Tibial artery (tissue), 4 donors: ENCODE results near the gene CREB5.

Experiments
- DNase-seq, 2 donors: peaks; one replicate each; pipeline ENCODE4 v3.0.0-alpha.2; 2019
- H3K27ac ChIP-seq, 2 donors: fragments of 200-600 bp; sonication (generic) in 1 of 2; 1 replicate in 1 of 2; 2 replicates in 1 of 2; pipeline ENCODE4 v1.5.1; 2018 to 2019; ENCODE audit warnings: mild to moderate bottlenecking in 1 of 2
- H3K27me3 ChIP-seq, 2 donors: fragments of 200-600 bp; sonication (generic) in 1 of 2; one replicate each; pipeline versions ENCODE4 v1.5.1 to v1.6.0; 2016 to 2019
- H3K36me3 ChIP-seq, 3 donors: fragments of 200-600 bp; sonication (generic) in 2 of 3; one replicate each; pipeline ENCODE4 v1.5.1; 2016 to 2019; ENCODE audit warnings: mild to moderate bottlenecking in 2 of 3
- H3K4me1 ChIP-seq, 4 donors: fragments of 200-600 bp; sonication (generic) in 2 of 4; 1 replicate in 3 of 4; 2 replicates in 1 of 4; pipeline ENCODE4 v1.5.1; 2016 to 2019
- H3K4me3 ChIP-seq, 2 donors: fragments of 200-600 bp; sonication (generic) in 1 of 2; 1 replicate in 1 of 2; 2 replicates in 1 of 2; pipeline ENCODE4 v1.5.1; 2018 to 2019; ENCODE audit warnings: mild to moderate bottlenecking in 2 of 2
- H3K9me3 ChIP-seq, 3 donors: fragments of 200-600 bp; sonication (generic) in 1 of 3; one replicate each; pipeline ENCODE4 v1.5.1; 2016 to 2019
- CTCF ChIP-seq, 2 experiments: fragments of 200-600 bp in 1 of 2; fragments of 450-650 bp in 1 of 2; IDR thresholded peaks; one replicate each; pipeline ENCODE4 v1.5.1; 2017 to 2019; ENCODE audit warnings: antibody characterized with exemption in 2 of 2, mild to moderate bottlenecking in 1 of 2, moderate library complexity in 1 of 2
- intact Hi-C: fragments of 100-400 bp; cut with DNase I; formaldehyde crosslinking; loops from one replicate; pipeline ENCODE4 v1.15.0; 2023; ENCODE audit warnings: low total_unique reads

Gene CREB5

GRCh38 chr7:28565980-28566379 lies 153.7 kb downstream of the CREB5 start:
- no peaks in the 10 kb centered on the region for H3K27me3 ChIP-seq
- H3K4me1 ChIP-seq: no peaks in the 10 kb centered on the region
- DNase-seq: no peak
- intact Hi-C loops: no loop called here
- no peaks in the 10 kb centered on the region for H3K36me3 ChIP-seq
- H3K27ac ChIP-seq: no peak overlapping the region
- H3K4me3 ChIP-seq: no peak overlapping the region
- H3K9me3 ChIP-seq: no peaks in the 10 kb centered on the region
- TF ChIP-seq CTCF (IDR thresholded peaks at IDR 0.05): no peak

- Histone ChIP-seq H3K4me1 (peaks cover 0 to 9% (median 3%) of the 10 kb centered on the region in 4 donors), H3K4me3 (no peak overlapping the region), H3K27me3 (no peaks in the 10 kb centered on the region), H3K27ac (no peak overlapping the region), H3K9me3 (no peaks in the 10 kb centered on the region), H3K36me3 (no peaks in the 10 kb centered on the region)
- TF ChIP-seq CTCF (IDR thresholded peaks at IDR 0.05): no peak
- no peak for DNase-seq
- intact Hi-C loops: no loop called here
Measured at GRCh38 chr7:28570113-28570969, 158.0 kb downstream of the CREB5 start.

- peaks cover 0 to 9% (median 3%) of the 10 kb centered on the region in 4 donors for H3K4me1 ChIP-seq
- DNase-seq: no peak
- no peaks in the 10 kb centered on the region for H3K36me3 ChIP-seq
- H3K9me3 ChIP-seq: no peaks in the 10 kb centered on the region
- TF ChIP-seq CTCF (IDR thresholded peaks at IDR 0.05): no peak
- H3K27me3 ChIP-seq: no peaks in the 10 kb centered on the region
- no peak overlapping the region for H3K4me3 ChIP-seq
- intact Hi-C loops: no loop called here
- H3K27ac ChIP-seq: no peak overlapping the region
Measured at GRCh38 chr7:28570970-28571288, 158.6 kb downstream of the CREB5 start.

GRCh38 chr7:28571405-28571804 lies 159.1 kb downstream of the CREB5 start:
- Histone ChIP-seq H3K4me3 (no peak overlapping the region), H3K9me3 (no peaks in the 10 kb centered on the region), H3K36me3 (no peaks in the 10 kb centered on the region), H3K27me3 (no peaks in the 10 kb centered on the region), H3K4me1 (peaks cover 0 to 9% (median 3%) of the 10 kb centered on the region in 4 donors), H3K27ac (no peak overlapping the region)
- no peak for DNase-seq
- intact Hi-C loops: no loop called here
- TF ChIP-seq CTCF (IDR thresholded peaks at IDR 0.05): no peak

GRCh38 chr7:28572321-28573058 lies 160.2 kb downstream of the CREB5 start:
- Histone ChIP-seq H3K27me3 (no peaks in the 10 kb centered on the region), H3K9me3 (no peaks in the 10 kb centered on the region), H3K36me3 (no peaks in the 10 kb centered on the region), H3K4me1 (peaks cover 0 to 9% (median 3%) of the 10 kb centered on the region in 4 donors), H3K27ac (no peak overlapping the region), H3K4me3 (no peak overlapping the region)
- DNase-seq: no peak
- intact Hi-C loops: no loop called here
- no peak for TF ChIP-seq CTCF (IDR thresholded peaks at IDR 0.05)
